H1 (cell line): Measurements from ENCODE around the gene EHBP1. TPM values are rescaled to one million over a fixed set of nuclear protein-coding genes. Genes with fewer than 3 reads are reported as not detected.

Experiments used
- CTCF ChIA-PET: fragments of 300-600 bp; sonication (Branson Sonifier 250); formaldehyde crosslinking; loops from one replicate; lab custom pipeline; 2021; ENCODE audit not compliant: partially characterized antibody; lab: Charles Lee
- POLR2A ChIA-PET: fragments of 300-600 bp; sonication (Branson Sonifier 250); formaldehyde crosslinking; loops from one replicate; lab custom pipeline; 2021; ENCODE audit warnings: inconsistent platforms; ENCODE audit not compliant: partially characterized antibody; lab: Charles Lee
- DNase-seq, 2 experiments: peaks; one replicate each; pipeline versions ENCODE4 v3.0.0 to v3.0.0-alpha.2; 2010 to 2022; ENCODE audit warnings: low spot score in 2 of 2, low read depth in 1 of 2, mixed read lengths in 1 of 2
- FAIRE-seq: peaks from 2 replicates; lab custom pipeline; 2011; peaks lifted over from hg19 to GRCh38; lab: Jason Lieb, UNC
- H2AFZ ChIP-seq: 2 replicates; pipeline ENCODE4 v1.8.1; 2012; ENCODE audit warnings: low read length, inconsistent platforms
- H2AK5ac ChIP-seq: 2 replicates; pipeline ENCODE4 v1.6.1; 2013; ENCODE audit warnings: low read depth, low read length
- H2BK120ac ChIP-seq: replicated peaks from 2 replicates; pipeline ENCODE3; 2013; ENCODE audit warnings: low read depth, low read length, inconsistent platforms
- H2BK12ac ChIP-seq: 2 replicates; pipeline ENCODE4 v1.6.1; 2013; ENCODE audit warnings: low read depth, low read length
- H2BK15ac ChIP-seq: 2 replicates; pipeline ENCODE4 v1.6.1; 2013; ENCODE audit warnings: low read length
- H2BK20ac ChIP-seq: 2 replicates; pipeline ENCODE4 v1.6.1; 2013; ENCODE audit warnings: low read length
- H2BK5ac ChIP-seq: 2 replicates; pipeline ENCODE4 v1.6.1; 2013; ENCODE audit warnings: low read depth, low read length
- H3K14ac ChIP-seq: 2 replicates; pipeline ENCODE4 v1.6.1; 2013; ENCODE audit warnings: inconsistent platforms; ENCODE audit not compliant: insufficient read length
- H3K18ac ChIP-seq: 2 replicates; pipeline ENCODE4 v1.6.1; 2013; ENCODE audit warnings: low read length; ENCODE audit errors: extremely low read depth
- H3K23ac ChIP-seq: 2 replicates; pipeline ENCODE4 v1.6.1; 2013; ENCODE audit warnings: inconsistent platforms; ENCODE audit not compliant: insufficient read length
- H3K23me2 ChIP-seq: 2 replicates; pipeline ENCODE4 v1.6.1; 2013; ENCODE audit warnings: low read depth, low read length
- H3K27ac ChIP-seq: 2 replicates; pipeline ENCODE4 v1.6.1; 2011; ENCODE audit warnings: low read depth, low read length, inconsistent platforms
- H3K27me3 ChIP-seq, 4 experiments: replicated peaks in 1 of 4; 1 replicate in 1 of 4; 2 replicates in 3 of 4; pipeline versions ENCODE4 v1.6.1 to v1.8.1; 2011 to 2013; ENCODE audit warnings: low read length in 3 of 4, mild to moderate bottlenecking in 3 of 4, inconsistent platforms in 2 of 4, mixed read lengths in 2 of 4, moderate library complexity in 1 of 4; ENCODE audit not compliant: control insufficient read depth in 3 of 4, insufficient read depth in 3 of 4; ENCODE audit errors: extremely low read depth in 1 of 4
- H3K36me3 ChIP-seq, 4 experiments: 2 replicates each; pipeline versions ENCODE4 v1.6.1 to v1.8.1; 2011 to 2013; ENCODE audit warnings: mild to moderate bottlenecking in 4 of 4, low read length in 3 of 4, moderate library complexity in 2 of 4, control low read depth in 1 of 4, inconsistent platforms in 1 of 4; ENCODE audit not compliant: insufficient read depth in 4 of 4, control insufficient read depth in 2 of 4
- H3K4ac ChIP-seq: replicated peaks from 2 replicates; pipeline ENCODE3; 2013; ENCODE audit warnings: low read length, low read depth, mixed read lengths, inconsistent platforms; ENCODE audit not compliant: insufficient read length
- H3K4me1 ChIP-seq, 4 experiments: replicated peaks in 1 of 4; 1 replicate in 1 of 4; 2 replicates in 3 of 4; pipeline versions ENCODE4 v1.6.1 to v1.8.1; 2011 to 2013; ENCODE audit warnings: low read length in 3 of 4, inconsistent platforms in 2 of 4, mixed read lengths in 1 of 4; ENCODE audit not compliant: insufficient read depth in 4 of 4, control insufficient read depth in 3 of 4
- H3K4me2 ChIP-seq, 2 experiments: 2 replicates each; pipeline versions ENCODE4 v1.6.1 to v1.8.1; 2011 to 2013; ENCODE audit warnings: low read depth in 2 of 2, low read length in 2 of 2, control low read depth in 1 of 2, inconsistent platforms in 1 of 2, mild to moderate bottlenecking in 1 of 2; ENCODE audit not compliant: insufficient read depth in 1 of 2
- H3K4me3 ChIP-seq, 4 experiments: fragments of 200-600, 300-600 bp in 1 of 4; sonication (generic), shearing (Covaris generic), sonication (Bioruptor Twin) in 1 of 4; 2 replicates each; pipeline versions ENCODE4 v1.5.1 to v1.8.1; 2011 to 2016; ENCODE audit warnings: low read length in 4 of 4, low read depth in 3 of 4, control low read depth in 2 of 4, inconsistent platforms in 2 of 4, mild to moderate bottlenecking in 2 of 4, mixed read lengths in 1 of 4, moderate library complexity in 1 of 4; ENCODE audit not compliant: insufficient read depth in 2 of 4; ENCODE audit errors: extremely low read depth in 1 of 4
- H3K56ac ChIP-seq: replicated peaks from 2 replicates; pipeline ENCODE3; 2013; ENCODE audit warnings: low read depth, mild to moderate bottlenecking, mixed read lengths, low read length, inconsistent platforms; ENCODE audit not compliant: insufficient read length
- H3K79me1 ChIP-seq: 2 replicates; pipeline ENCODE4 v1.6.1; 2013; ENCODE audit warnings: low read depth, low read length, control low read depth
- H3K79me2 ChIP-seq, 2 experiments: 2 replicates each; pipeline versions ENCODE4 v1.6.1 to v1.8.1; 2012 to 2013; ENCODE audit warnings: low read length in 2 of 2, mild to moderate bottlenecking in 2 of 2, inconsistent platforms in 1 of 2; ENCODE audit not compliant: insufficient read depth in 2 of 2, control insufficient read depth in 1 of 2
- H3K9ac ChIP-seq, 4 experiments: replicated peaks in 1 of 4; 1 replicate in 1 of 4; 2 replicates in 3 of 4; pipeline versions ENCODE4 v1.6.1 to v1.8.1; 2011 to 2013; ENCODE audit warnings: low read depth in 3 of 4, low read length in 3 of 4, control low read depth in 2 of 4, mild to moderate bottlenecking in 2 of 4, moderate library complexity in 2 of 4, inconsistent platforms in 1 of 4; ENCODE audit errors: extremely low read depth in 1 of 4
- H3K9me3 ChIP-seq, 2 experiments: 2 replicates each; pipeline versions ENCODE4 v1.6.1 to v1.8.1; 2012 to 2013; ENCODE audit warnings: mild to moderate bottlenecking in 2 of 2, moderate library complexity in 2 of 2, control low read depth in 1 of 2, inconsistent platforms in 1 of 2, low read depth in 1 of 2, low read length in 1 of 2, mixed read lengths in 1 of 2; ENCODE audit not compliant: insufficient read depth in 2 of 2
- H4K20me1 ChIP-seq, 2 experiments: replicated peaks in 1 of 2; 2 replicates each; pipeline versions ENCODE3 to v1.8.1; 2011 to 2013; ENCODE audit warnings: inconsistent platforms in 2 of 2, low read length in 2 of 2, mild to moderate bottlenecking in 1 of 2; ENCODE audit not compliant: insufficient read depth in 2 of 2, control insufficient read depth in 1 of 2
- H4K5ac ChIP-seq: 2 replicates; pipeline ENCODE4 v1.6.1; 2013; ENCODE audit warnings: low read length, low read depth, mixed read lengths, inconsistent platforms; ENCODE audit not compliant: insufficient read length
- H4K8ac ChIP-seq: 2 replicates; pipeline ENCODE4 v1.8.0; 2013; ENCODE audit warnings: mild to moderate bottlenecking, moderate library complexity, low read length, inconsistent platforms; ENCODE audit not compliant: insufficient read depth; ENCODE audit errors: extremely low read depth
- H4K91ac ChIP-seq: replicated peaks from 2 replicates; pipeline ENCODE3; 2013; ENCODE audit warnings: low read length, mixed read lengths, inconsistent platforms; ENCODE audit not compliant: insufficient read length
- ASH2L ChIP-seq: fragments of 200-600, 300-600 bp; sonication (generic); IDR thresholded peaks from one replicate; pipeline ENCODE4 v1.7.1; 2017; ENCODE audit warnings: low read length
- BACH1 ChIP-seq: IDR thresholded peaks from 2 replicates; pipeline ENCODE4 v1.6.1; 2012; ENCODE audit warnings: low read length, improper control_type of control experiment
- FOSL1 ChIP-seq: IDR thresholded peaks from 2 replicates; pipeline ENCODE4 v1.6.1; 2011; ENCODE audit warnings: mild to moderate bottlenecking, low read depth, low read length, moderate library complexity; ENCODE audit not compliant: insufficient read depth
- GABPA ChIP-seq: IDR thresholded peaks from 2 replicates; pipeline ENCODE4 v1.6.1; 2011; ENCODE audit warnings: mild to moderate bottlenecking, low read length, moderate library complexity, borderline replicate concordance; ENCODE audit not compliant: insufficient read depth
- GTF2F1 ChIP-seq: IDR thresholded peaks from 2 replicates; pipeline ENCODE4 v1.6.1; 2012; ENCODE audit warnings: low read depth, low read length, improper control_type of control experiment, borderline replicate concordance
- KDM4A ChIP-seq: IDR thresholded peaks from one replicate; pipeline ENCODE4 v1.7.1; 2012; ENCODE audit warnings: low read depth, mild to moderate bottlenecking, moderate library complexity, low read length, inconsistent platforms; ENCODE audit not compliant: severe bottlenecking
- POLR2A ChIP-seq, 2 experiments: IDR thresholded peaks; 1 replicate in 1 of 2; 2 replicates in 1 of 2; pipeline ENCODE4 v1.6.1; 2011; ENCODE audit warnings: low read depth in 2 of 2, low read length in 2 of 2, mild to moderate bottlenecking in 2 of 2; ENCODE audit errors: control extremely low read depth in 1 of 2
- RAD21 ChIP-seq, 2 experiments: IDR thresholded peaks in 1 of 2; conservative IDR thresholded peaks in 1 of 2; 2 replicates each; pipeline ENCODE4 v1.6.1; 2011; ENCODE audit warnings: low read depth in 2 of 2, low read length in 2 of 2, improper control_type of control experiment in 1 of 2, inconsistent platforms in 1 of 2, mild to moderate bottlenecking in 1 of 2, moderate library complexity in 1 of 2
- RBBP5 ChIP-seq: IDR thresholded peaks from 2 replicates; pipeline ENCODE4 v1.7.1; 2012; ENCODE audit warnings: low read depth, mild to moderate bottlenecking, inconsistent platforms, low read length, moderate library complexity, borderline replicate concordance
- RNF2 ChIP-seq: fragments of 200-900, 300-1000 bp; sonication (generic); IDR thresholded peaks from 2 replicates; pipeline ENCODE4 v1.7.1; 2016; ENCODE audit warnings: borderline replicate concordance, low read depth, mild to moderate bottlenecking, antibody characterized with exemption, low read length; ENCODE audit not compliant: poor library complexity, severe bottlenecking; ENCODE audit errors: missing control alignments
- SIX5 ChIP-seq: IDR thresholded peaks from 2 replicates; pipeline ENCODE4 v1.6.1; 2011; ENCODE audit warnings: mild to moderate bottlenecking, low read depth, low read length
- TBP ChIP-seq: IDR thresholded peaks from 2 replicates; pipeline ENCODE4 v1.6.1; 2011; ENCODE audit warnings: low read depth, low read length, improper control_type of control experiment
- YY1 ChIP-seq: IDR thresholded peaks from 2 replicates; pipeline ENCODE4 v1.6.1; 2011; ENCODE audit warnings: low read depth, mild to moderate bottlenecking, low read length
- WGBS, 2 experiments: shearing (Covaris generic) in 1 of 2; methylation state at CpG; one replicate each; pipeline versions ENCODE4 v1.1.6 to v1.1.7; 2013 to 2015; ENCODE audit warnings: low lambda C conversion rate in 2 of 2, mixed read lengths in 2 of 2, inconsistent platforms in 1 of 2, low coverage in 1 of 2, missing lambda C conversion rate in 1 of 2; ENCODE audit not compliant: insufficient replicate concordance in 2 of 2, insufficient coverage in 1 of 2, insufficient read length in 1 of 2; ENCODE audit errors: extremely low coverage in 1 of 2, missing lambda C conversion rate in 1 of 2; 5-methylcytosine and 5-hydroxymethylcytosine counted together
- polyA plus RNA-seq, 7 experiments: library from polyadenylated mRNA; depleted of rRNA in 3 of 7; stranded (reverse) in 5 of 7; unstranded in 2 of 7; fragments of >200 nt in 5 of 7; fragments of 200-250 nt in 2 of 7; gene quantifications; 1 replicate in 5 of 7; 2 replicates in 1 of 7; 4 replicates in 1 of 7; pipeline versions ENCODE4 v1.2.1 to v1.2.3, GENCODE V29; 2011 to 2013; ENCODE audit warnings: missing spikeins in 2 of 7, mixed read lengths in 2 of 7
- total RNA-seq: library from RNA; stranded (reverse); fragmentation: NEBNext Ultra II Directional; extraction: Animal tissue kit (Norgen Biotek cat#: 25700); gene quantifications from 2 replicates; pipeline ENCODE4 v1.2.1, GENCODE V29; 2021

Gene EHBP1
- total and polyA plus RNA-seq, 2 of the 8 experiments (the other 6 are each of a cell fraction or from before 2014, with no cell fraction given): 12.0 to 64.1 TPM

DNA sequence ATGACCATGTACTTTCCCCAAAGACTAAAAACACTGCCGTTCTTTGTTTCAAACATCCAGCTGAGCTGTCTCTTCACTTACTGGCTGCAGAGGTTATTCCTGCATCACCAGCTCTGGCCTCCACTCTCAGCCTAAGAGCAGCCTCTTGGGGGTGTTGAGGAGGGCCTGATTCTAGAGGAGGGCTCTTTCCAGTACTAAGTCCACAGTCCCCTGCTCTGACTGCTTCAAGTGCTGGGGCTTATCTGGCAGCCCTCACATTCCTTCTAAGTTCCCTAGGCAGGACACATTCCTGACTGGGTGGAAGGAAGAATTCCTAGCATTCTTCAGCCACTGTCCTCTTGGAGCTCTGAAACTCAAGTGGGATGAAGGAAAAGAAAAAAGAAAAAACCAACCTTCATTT lies 32.9 kb upstream of the EHBP1 start:
- DNase-seq: peak; percentile 36 to 54
- ChIA-PET POLR2A (interaction anchor here (1.3 to 1.4 kb wide), 2 partner anchors 18 to 33 kb away, joined by 3 read pairs; partner anchors contain the start of gene EHBP1), CTCF (interaction anchor here (2.6 kb wide), 1 partner anchor 103 kb away, joined by 7 read pairs; no protein-coding TSS in a partner anchor)
- Histone ChIP-seq H3K9ac (no peak overlapping the region), H2BK15ac (no peak overlapping the region), H4K20me1 (no peaks in the 10 kb centered on the region), H3K27me3 (no peaks in the 10 kb centered on the region), H2BK20ac (no peak overlapping the region), H3K4ac (no peak overlapping the region), H4K8ac (no peak overlapping the region), H3K36me3 (no peaks in the 10 kb centered on the region), H3K23ac (no peak overlapping the region), H3K9me3 (no peaks in the 10 kb centered on the region), H4K5ac (no peak overlapping the region), H4K91ac (no peak overlapping the region), H3K79me1 (no peaks in the 10 kb centered on the region), H3K23me2 (no peaks in the 10 kb centered on the region; the same call in 1 of the 2 replicates), H3K27ac (no peak overlapping the region; the same call in 1 of the 2 replicates), H3K14ac (no peak overlapping the region), H3K18ac (peak overlapping the region; percentile 36; the same call in 1 of the 2 replicates), H3K4me1 (0 out of 7 replicates have a peak, but pooled peaks cover 0 to 4% (median 0%) of the 10 kb centered on the region in 4 experiments), H3K79me2 (no peaks in the 10 kb centered on the region), H2AFZ (0 out of 2 replicates have a peak overlapping the region, but pooled peaks have one; percentile 0), H3K4me2 (0 out of 4 replicates have a peak overlapping the region, but pooled peaks have one; percentile 3 to 13), H2BK5ac (no peak overlapping the region), H2BK120ac (no peak overlapping the region), H3K56ac (no peak overlapping the region), H2AK5ac (no peak overlapping the region), H3K4me3 (no peak overlapping the region), H2BK12ac (no peak overlapping the region)
- peak; percentile 98 for FAIRE-seq
- 67% methylated on average over 1 of the region's 1 CpG; no CpG with 5 or more reads in 1 of the 2 experiments for WGBS, 2 experiments
- TF ChIP-seq GTF2F1: no peak
- no peak for TF ChIP-seq KDM4A
- peak; percentile 42 for TF ChIP-seq ASH2L
- no peak for TF ChIP-seq YY1
- TF ChIP-seq POLR2A (IDR thresholded peaks at IDR 0.05; ENCODE audit: control extremely low read depth in 1 of 2, low read depth in 2 of 2, low read length in 2 of 2): no peak
- TF ChIP-seq RAD21 (IDR thresholded peaks at IDR 0.05 in 1 of 2, conservative IDR thresholded peaks at IDR 0.05 in 1 of 2; ENCODE audit: low read depth in 2 of 2, low read length in 2 of 2): peak; percentile 3 to 29; a peak in 1 of 4 replicates
- no peak for TF ChIP-seq FOSL1
- TF ChIP-seq SIX5: no peak
- no peak for TF ChIP-seq GABPA
- TF ChIP-seq BACH1: peak; percentile 51; the same call in 1 of the 2 replicates
- TF ChIP-seq RBBP5: no peak
- no peak for TF ChIP-seq TBP
- no peak for TF ChIP-seq RNF2
